ENCODE data around the gene ZFP36L1. TPM values are rescaled to one million over a fixed set of nuclear protein-coding genes. Genes with fewer than 3 reads are reported as not detected.

The ZFP36L1 gene
- total and polyA plus RNA-seq, 9 of the 15 experiments (the other 6 are each of a cell fraction or from before 2014, with no cell fraction given): 1.3 to 26.6 (median 3.7) TPM

- TF ChIP-seq ZNF512 (tag; IDR thresholded peaks at IDR 0.05) (no peak), TCFL5 (CRISPR knock-in tag; conservative IDR thresholded peaks at IDR 0.05) (no peak), E2F8 (IDR thresholded peaks at IDR 0.05; ENCODE audit: low read depth, partially characterized antibody) (no peak), SMAD4 (CRISPR knock-in tag; conservative IDR thresholded peaks at IDR 0.05) (0 out of 2 replicates have a peak, but pooled peaks have one; percentile 34), PRMT5 (CRISPR knock-in tag; IDR thresholded peaks at IDR 0.05) (no peak), MYC (IDR thresholded peaks at IDR 0.05; ENCODE audit: low read depth, low read length) (no peak), MYC (CRISPR knock-in tag; IDR thresholded peaks at IDR 0.05; ENCODE audit: borderline replicate concordance, low read depth) (no peak), ZNF696 (CRISPR knock-in tag; conservative IDR thresholded peaks at IDR 0.05) (no peak), NRF1 (conservative IDR thresholded peaks at IDR 0.05 in 1 of 2, IDR thresholded peaks at IDR 0.05 in 1 of 2) (no peak), ZNF175 (CRISPR knock-in tag; IDR thresholded peaks at IDR 0.05; ENCODE audit: low read depth) (0 out of 2 replicates have a peak, but pooled peaks have one; percentile 41), TEAD1 (CRISPR knock-in tag; IDR thresholded peaks at IDR 0.05) (no peak), NR2F6 (CRISPR knock-in tag; IDR thresholded peaks at IDR 0.05) (no peak), MXD1 (CRISPR knock-in tag; IDR thresholded peaks at IDR 0.05; ENCODE audit: borderline replicate concordance, poor library complexity, severe bottlenecking) (no peak)
- TF ChIP-seq, protein P1, sequence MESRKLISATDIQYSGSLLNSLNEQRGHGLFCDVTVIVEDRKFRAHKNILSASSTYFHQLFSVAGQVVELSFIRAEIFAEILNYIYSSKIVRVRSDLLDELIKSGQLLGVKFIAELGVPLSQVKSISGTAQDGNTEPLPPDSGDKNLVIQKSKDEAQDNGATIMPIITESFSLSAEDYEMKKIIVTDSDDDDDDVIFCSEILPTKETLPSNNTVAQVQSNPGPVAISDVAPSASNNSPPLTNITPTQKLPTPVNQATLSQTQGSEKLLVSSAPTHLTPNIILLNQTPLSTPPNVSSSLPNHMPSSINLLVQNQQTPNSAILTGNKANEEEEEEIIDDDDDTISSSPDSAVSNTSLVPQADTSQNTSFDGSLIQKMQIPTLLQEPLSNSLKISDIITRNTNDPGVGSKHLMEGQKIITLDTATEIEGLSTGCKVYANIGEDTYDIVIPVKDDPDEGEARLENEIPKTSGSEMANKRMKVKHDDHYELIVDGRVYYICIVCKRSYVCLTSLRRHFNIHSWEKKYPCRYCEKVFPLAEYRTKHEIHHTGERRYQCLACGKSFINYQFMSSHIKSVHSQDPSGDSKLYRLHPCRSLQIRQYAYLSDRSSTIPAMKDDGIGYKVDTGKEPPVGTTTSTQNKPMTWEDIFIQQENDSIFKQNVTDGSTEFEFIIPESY (CRISPR knock-in tag; IDR thresholded peaks at IDR 0.05): no peak
- TF ChIP-seq, protein P2, sequence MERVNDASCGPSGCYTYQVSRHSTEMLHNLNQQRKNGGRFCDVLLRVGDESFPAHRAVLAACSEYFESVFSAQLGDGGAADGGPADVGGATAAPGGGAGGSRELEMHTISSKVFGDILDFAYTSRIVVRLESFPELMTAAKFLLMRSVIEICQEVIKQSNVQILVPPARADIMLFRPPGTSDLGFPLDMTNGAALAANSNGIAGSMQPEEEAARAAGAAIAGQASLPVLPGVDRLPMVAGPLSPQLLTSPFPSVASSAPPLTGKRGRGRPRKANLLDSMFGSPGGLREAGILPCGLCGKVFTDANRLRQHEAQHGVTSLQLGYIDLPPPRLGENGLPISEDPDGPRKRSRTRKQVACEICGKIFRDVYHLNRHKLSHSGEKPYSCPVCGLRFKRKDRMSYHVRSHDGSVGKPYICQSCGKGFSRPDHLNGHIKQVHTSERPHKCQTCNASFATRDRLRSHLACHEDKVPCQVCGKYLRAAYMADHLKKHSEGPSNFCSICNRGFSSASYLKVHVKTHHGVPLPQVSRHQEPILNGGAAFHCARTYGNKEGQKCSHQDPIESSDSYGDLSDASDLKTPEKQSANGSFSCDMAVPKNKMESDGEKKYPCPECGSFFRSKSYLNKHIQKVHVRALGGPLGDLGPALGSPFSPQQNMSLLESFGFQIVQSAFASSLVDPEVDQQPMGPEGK (CRISPR knock-in tag; IDR thresholded peaks at IDR 0.05; ENCODE audit: borderline replicate concordance): no peak
Measured at GRCh38 chr14:68779761-68780323, 13.0 kb downstream of the ZFP36L1 start (continued).
